HG03354 (cell line): ENCODE measurements around the gene BLOC1S4.
"Not testable (repeated sequence)": the region's sequence is repeated elsewhere in the genome, so short reads cannot be mapped to it uniquely, and the experiment has no call there.

Experiments used
- ATAC-seq: cut with Tn5 transposase; IDR thresholded peaks from one replicate; pipeline ENCODE4 v1.9.1; 2021; ENCODE audit warnings: mild to moderate bottlenecking; ENCODE audit not compliant: unreplicated experiment, poor library complexity, severe bottlenecking

BLOC1S4 gene

GRCh38 chr4:6716018-6716911 lies at the start of gene BLOC1S4:
BLOC1S4 (plus strand) TSS chr4:6716174; CDS start chr4:6716210, 36 bp downstream.
- peak; percentile 87 for ATAC-seq

- ATAC-seq: no peak
Observed at GRCh38 chr4:6668391-6668790, 47.6 kb upstream of the BLOC1S4 start.

- no peak for ATAC-seq
Observed at GRCh38 chr4:6671648-6672047, 44.3 kb upstream of the BLOC1S4 start.

GRCh38 chr4:6672131-6672530 lies 43.8 kb upstream of the BLOC1S4 start:
- ATAC-seq: no peak

GRCh38 chr4:6672541-6673190 lies 43.3 kb upstream of the BLOC1S4 start:
- not testable (repeated sequence) for ATAC-seq

GRCh38 chr4:6673191-6673659 lies 42.7 kb upstream of the BLOC1S4 start:
- not testable (repeated sequence) for ATAC-seq

GRCh38 chr4:6673660-6674499 lies 42.1 kb upstream of the BLOC1S4 start:
- peak; percentile 81 for ATAC-seq

GRCh38 chr4:6674500-6675149 lies 41.3 kb upstream of the BLOC1S4 start:
- ATAC-seq: peak; percentile 47

- ATAC-seq: no peak
Observed at GRCh38 chr4:6676722-6677558, 39.0 kb upstream of the BLOC1S4 start.

GRCh38 chr4:6680372-6681034 lies 35.5 kb upstream of the BLOC1S4 start:
- ATAC-seq: no peak

- ATAC-seq: no peak
Observed at GRCh38 chr4:6681191-6681590, 34.8 kb upstream of the BLOC1S4 start.

GRCh38 chr4:6682862-6683590 lies 32.9 kb upstream of the BLOC1S4 start:
- ATAC-seq: no peak

GRCh38 chr4:6684656-6685055 lies 31.3 kb upstream of the BLOC1S4 start:
- no peak for ATAC-seq

GRCh38 chr4:6686104-6686787 lies 29.7 kb upstream of the BLOC1S4 start:
- ATAC-seq: no peak

GRCh38 chr4:6687947-6688878 lies 27.8 kb upstream of the BLOC1S4 start:
- ATAC-seq: no peak
